ENCODE measurements around the gene DCAF6. TPM values are rescaled to one million over a fixed set of nuclear protein-coding genes. Genes with fewer than 3 reads are reported as not detected.

Gene DCAF6
- total RNA-seq, 1 donor = 28.3 TPM

Small RNA genes within 50 kb of the gene (small RNA-seq; reads per million reads assigned to genes)
- not detected for gene MIR1255B2

Other genes with a start within 250 kb of the DCAF6 start
- gene MPZL1, start 214.7 kb upstream of the DCAF6 start, total RNA-seq = 31.8 TPM
- gene ADCY10, start 22.5 kb upstream of the DCAF6 start, total RNA-seq = under 0.01 TPM
- 24.0 TPM for gene MPC2, start 389 bp downstream of the DCAF6 start, total RNA-seq
- gene GPR161, start 200.2 kb downstream of the DCAF6 start, total RNA-seq = 4.0 TPM
- 10.5 TPM for gene TIPRL, start 242.3 kb downstream of the DCAF6 start, total RNA-seq